HCT116 (cell line): Measurements from ENCODE around the gene SLC4A2. TPM values are rescaled to one million over a fixed set of nuclear protein-coding genes. Genes with fewer than 3 reads are reported as not detected.
"Not testable (repeated sequence)": the region's sequence is repeated elsewhere in the genome, so short reads cannot be mapped to it uniquely, and the experiment has no call there.

Source experiments
- ATAC-seq: fragments of 200-7000 bp; cut with Tn5 transposase; 2 replicates; pipeline ENCODE4 v1.9.1; 2020; ENCODE audit warnings: mild to moderate bottlenecking, moderate library complexity
- BruUV-seq: library from RNA; stranded (reverse); fragments of 400-500 nt; replicated peaks from 2 replicates; lab custom pipeline; 2021; lab: Mats Ljungman, UMichigan
- CTCF ChIA-PET: fragments of 300-600 bp; sonication (Branson Sonifier 250); formaldehyde crosslinking; loops from one replicate; lab custom pipeline; 2021; ENCODE audit warnings: antibody characterized with exemption; lab: Charles Lee
- POLR2A ChIA-PET: fragments of 300-600, 350-600 bp; sonication (Branson Sonifier 250); formaldehyde crosslinking; loops from one replicate; lab custom pipeline; 2021; ENCODE audit warnings: antibody characterized with exemption; lab: Charles Lee
- RAD21 ChIA-PET, 2 experiments: fragments of 300-600 bp; sonication (Branson Sonifier 250); formaldehyde crosslinking; loops; one replicate each; lab custom pipeline; 2023; ENCODE audit warnings: low total read pairs in 2 of 2; ENCODE audit not compliant: uncharacterized antibody in 2 of 2, unreplicated experiment in 2 of 2, low non-redundant PET in 1 of 2; lab: Charles Lee
- DNase-seq: peaks from one replicate; pipeline ENCODE4 v3.0.0-alpha.2; 2010; ENCODE audit warnings: low read depth, low spot score
- H2AFZ ChIP-seq: fragments of 200-600 bp; shearing (Covaris generic), sonication (generic); 2 replicates; pipeline ENCODE4 v1.6.1; 2017; ENCODE audit warnings: low read depth, mixed run types, mixed read lengths, antibody characterized with exemption, low read length; ENCODE audit not compliant: poor library complexity, severe bottlenecking
- H3K27ac ChIP-seq: 2 replicates; pipeline ENCODE4 v1.5.1; 2012; ENCODE audit warnings: low read depth, low read length
- H3K27me3 ChIP-seq: fragments of 200-600 bp; sonication (generic); 2 replicates; pipeline ENCODE4 v1.6.1; 2016; ENCODE audit warnings: mixed run types, low read length, mixed read lengths; ENCODE audit not compliant: insufficient read depth
- H3K36me3 ChIP-seq, 2 experiments: fragments of 200-500 bp in 1 of 2; fragments of 200-600 bp in 1 of 2; sonication (Bioruptor generic) in 1 of 2; sonication (generic) in 1 of 2; 2 replicates each; pipeline versions ENCODE4 v1.5.1 to v1.6.1; 2014 to 2016; ENCODE audit warnings: low read length in 2 of 2, inconsistent platforms in 1 of 2, mixed read lengths in 1 of 2, mixed run types in 1 of 2; ENCODE audit not compliant: insufficient read depth in 2 of 2, control insufficient read depth in 1 of 2
- H3K4me1 ChIP-seq, 2 experiments: fragments of 200-600 bp in 1 of 2; sonication (generic) in 1 of 2; 2 replicates each; pipeline versions ENCODE4 v1.5.1 to v1.6.1; 2012 to 2017; ENCODE audit warnings: low read length in 2 of 2, inconsistent platforms in 1 of 2, mild to moderate bottlenecking in 1 of 2, mixed read lengths in 1 of 2, mixed run types in 1 of 2, moderate library complexity in 1 of 2; ENCODE audit not compliant: insufficient read depth in 2 of 2, control insufficient read depth in 1 of 2
- H3K4me2 ChIP-seq: fragments of 200-600 bp; sonication (generic); 2 replicates; pipeline ENCODE4 v1.6.1; 2017; ENCODE audit warnings: mixed run types, low read length, mixed read lengths
- H3K4me3 ChIP-seq, 2 experiments: fragments of 200-600 bp in 1 of 2; sonication (generic) in 1 of 2; replicated peaks in 1 of 2; 2 replicates each; pipeline ENCODE4 v1.5.1; 2011 to 2016; ENCODE audit warnings: low read length in 2 of 2, control low read depth in 1 of 2, low read depth in 1 of 2, mild to moderate bottlenecking in 1 of 2, mixed read lengths in 1 of 2, mixed run types in 1 of 2
- H3K79me2 ChIP-seq: fragments of 200-600 bp; sonication (generic); 2 replicates; pipeline ENCODE4 v1.6.1; 2017; ENCODE audit warnings: mild to moderate bottlenecking, mixed run types, low read length, moderate library complexity, mixed read lengths; ENCODE audit not compliant: insufficient read depth
- H3K9ac ChIP-seq: fragments of 200-600 bp; sonication (generic); 2 replicates; pipeline ENCODE4 v1.6.1; 2016; ENCODE audit warnings: low read length, mixed read lengths
- H3K9me2 ChIP-seq: fragments of 200-600 bp; sonication (generic), shearing (Covaris generic); 2 replicates; pipeline ENCODE4 v1.6.1; 2017; ENCODE audit warnings: mixed run types, mild to moderate bottlenecking, moderate library complexity; ENCODE audit not compliant: insufficient read depth
- H3K9me3 ChIP-seq, 2 experiments: fragments of 200-500 bp in 1 of 2; fragments of 200-600 bp in 1 of 2; sonication (Bioruptor generic) in 1 of 2; sonication (generic) in 1 of 2; 2 replicates each; pipeline ENCODE4 v1.6.1; 2014 to 2017; ENCODE audit warnings: low read length in 2 of 2, mixed read lengths in 2 of 2, inconsistent platforms in 1 of 2, low read depth in 1 of 2, mild to moderate bottlenecking in 1 of 2, mixed run types in 1 of 2, moderate library complexity in 1 of 2; ENCODE audit not compliant: control insufficient read depth in 1 of 2, insufficient read depth in 1 of 2
- H4K20me1 ChIP-seq: fragments of 200-600 bp; sonication (generic), shearing (Covaris generic); 2 replicates; pipeline ENCODE4 v1.6.1; 2017; ENCODE audit warnings: mixed run types, mild to moderate bottlenecking, moderate library complexity; ENCODE audit not compliant: insufficient read depth
- CEBPB ChIP-seq: IDR thresholded peaks from 2 replicates; pipeline ENCODE4 v1.6.1; 2012; ENCODE audit warnings: low read depth
- EGR1 ChIP-seq: IDR thresholded peaks from 2 replicates; pipeline ENCODE4 v1.6.1; 2012; ENCODE audit warnings: low read depth
- ELF1 ChIP-seq: IDR thresholded peaks from 2 replicates; pipeline ENCODE4 v1.6.1; 2012; ENCODE audit warnings: low read depth, borderline replicate concordance
- EZH2 ChIP-seq: fragments of 200-600 bp; sonication (generic); IDR thresholded peaks from 2 replicates; pipeline ENCODE4 v1.6.1; 2017; ENCODE audit warnings: antibody characterized with exemption, mixed run types
- FOSL1 ChIP-seq: IDR thresholded peaks from 2 replicates; pipeline ENCODE4 v1.6.1; 2012; ENCODE audit warnings: low read depth
- JUND ChIP-seq: IDR thresholded peaks from 2 replicates; pipeline ENCODE4 v1.6.1; 2012
- POLR2A ChIP-seq: IDR thresholded peaks from 2 replicates; pipeline ENCODE4 v1.7.0; 2011; ENCODE audit warnings: borderline replicate concordance; ENCODE audit not compliant: insufficient read depth, insufficient read length; ENCODE audit errors: extremely low read depth
- POLR2AphosphoS5 ChIP-seq: IDR thresholded peaks from 2 replicates; pipeline ENCODE4 v1.6.1; 2011; ENCODE audit warnings: mild to moderate bottlenecking, low read depth, low read length, moderate library complexity
- RAD21 ChIP-seq: IDR thresholded peaks from 2 replicates; pipeline ENCODE4 v1.6.1; 2012; ENCODE audit warnings: low read depth, mild to moderate bottlenecking
- SIN3A ChIP-seq: IDR thresholded peaks from 2 replicates; pipeline ENCODE4 v1.6.1; 2012; ENCODE audit warnings: low read depth
- TCF7L2 ChIP-seq: IDR thresholded peaks from 2 replicates; pipeline ENCODE4 v1.7.0; 2011; ENCODE audit warnings: borderline replicate concordance, inconsistent platforms; ENCODE audit not compliant: insufficient read depth, insufficient read length; ENCODE audit errors: extremely low read depth
- YY1 ChIP-seq: IDR thresholded peaks from 2 replicates; pipeline ENCODE4 v1.6.1; 2011; ENCODE audit warnings: low read length, low read depth, moderate library complexity, mild to moderate bottlenecking; ENCODE audit not compliant: insufficient replicate concordance; ENCODE audit errors: extremely low read depth
- intact Hi-C: fragments of 100-400 bp; cut with micrococcal nuclease; formaldehyde crosslinking; loops from 2 replicates; pipeline ENCODE4 v1.10.0; 2022
- total RNA-seq: library from RNA; stranded (reverse); gene quantifications from one replicate; pipeline ENCODE4 v1.2.1, GENCODE V29; 2021; ENCODE audit not compliant: unreplicated experiment
- TF ChIP-seq, protein P1 (sequence below): IDR thresholded peaks from 2 replicates; pipeline ENCODE4 v1.6.1; 2012
- TF ChIP-seq, protein P2 (sequence below), 3 experiments: fragments of 200-600 bp in 1 of 3; sonication (generic) in 1 of 3; IDR thresholded peaks in 2 of 3; conservative IDR thresholded peaks in 1 of 3; 2 replicates each; pipeline ENCODE4 v1.5.1; 2012 to 2017; ENCODE audit warnings: low read depth in 2 of 3, low read length in 2 of 3, antibody characterized with exemption in 1 of 3, borderline replicate concordance in 1 of 3, control low read depth in 1 of 3, mild to moderate bottlenecking in 1 of 3, mixed read lengths in 1 of 3, mixed run types in 1 of 3, moderate library complexity in 1 of 3; ENCODE audit not compliant: insufficient read depth in 1 of 3
- TF ChIP-seq, protein P3 (sequence below): IDR thresholded peaks from 2 replicates; pipeline ENCODE4 v1.6.1; 2012

The SLC4A2 gene
- total RNA-seq, 1 experiment from 2014 or later: 240 TPM

DNA sequence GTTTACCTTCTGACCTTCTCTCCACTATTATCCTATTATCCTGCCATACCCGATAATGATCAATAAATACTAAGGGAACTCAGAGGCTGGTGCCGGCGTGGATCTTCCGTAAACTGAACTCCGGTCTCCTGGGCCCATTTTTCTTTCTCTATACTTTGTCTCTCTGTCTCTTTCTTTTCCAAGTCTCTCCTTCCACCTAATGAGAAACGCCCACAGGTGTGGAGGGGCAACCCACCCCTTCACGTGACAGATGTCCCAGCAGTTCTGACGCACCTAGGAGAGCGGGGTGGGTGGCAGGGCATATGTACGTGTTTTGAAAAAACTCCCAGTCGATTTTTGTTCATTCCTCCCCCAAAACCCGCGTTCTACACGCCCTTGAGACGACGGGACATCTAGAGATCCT, 31.7 kb upstream of the SLC4A2 start:
- H3K79me2 ChIP-seq, DNase-seq, H4K20me1 ChIP-seq, H3K36me3 ChIP-seq, H3K9me2 ChIP-seq, H3K27me3 ChIP-seq, H3K9me3 ChIP-seq, H2AFZ ChIP-seq: not testable (repeated sequence)
- ChIA-PET POLR2A (interaction anchor here (0.8 to 2.0 kb wide), 10 partner anchors 9 to 200 kb away, joined by 3 to 11 read pairs (median 4); partner anchors contain the start of gene ABCF2), RAD21 (interaction anchor here in 1 of 2 experiments (0.7 to 1.2 kb wide), 3 partner anchors 35 to 62 kb away, joined by 3 to 4 read pairs (median 3); no protein-coding TSS in a partner anchor), CTCF (interaction anchor here (0.9 to 1.6 kb wide), 10 partner anchors 8 to 151 kb away, joined by 4 to 33 read pairs (median 6); partner anchors contain the start of gene NOS3)
- H3K4me3 ChIP-seq: peak overlapping the region; percentile 13 to 72
- ATAC-seq: peak; percentile 1
- peaks cover 6 to 56% of the 10 kb centered on the region in 2 experiments for H3K4me1 ChIP-seq
- intact Hi-C loops: loop anchor here (1.0 to 5.0 kb wide), 2 partner anchors 31 to 85 kb away; no protein-coding TSS in a partner anchor
- peak overlapping the region; percentile 26 for H3K27ac ChIP-seq
- H3K9ac ChIP-seq: peak overlapping the region; percentile 77
- peak overlapping the region; percentile 80 for H3K4me2 ChIP-seq
- TSS peak; percentile 74 for BruUV-seq

DNA sequence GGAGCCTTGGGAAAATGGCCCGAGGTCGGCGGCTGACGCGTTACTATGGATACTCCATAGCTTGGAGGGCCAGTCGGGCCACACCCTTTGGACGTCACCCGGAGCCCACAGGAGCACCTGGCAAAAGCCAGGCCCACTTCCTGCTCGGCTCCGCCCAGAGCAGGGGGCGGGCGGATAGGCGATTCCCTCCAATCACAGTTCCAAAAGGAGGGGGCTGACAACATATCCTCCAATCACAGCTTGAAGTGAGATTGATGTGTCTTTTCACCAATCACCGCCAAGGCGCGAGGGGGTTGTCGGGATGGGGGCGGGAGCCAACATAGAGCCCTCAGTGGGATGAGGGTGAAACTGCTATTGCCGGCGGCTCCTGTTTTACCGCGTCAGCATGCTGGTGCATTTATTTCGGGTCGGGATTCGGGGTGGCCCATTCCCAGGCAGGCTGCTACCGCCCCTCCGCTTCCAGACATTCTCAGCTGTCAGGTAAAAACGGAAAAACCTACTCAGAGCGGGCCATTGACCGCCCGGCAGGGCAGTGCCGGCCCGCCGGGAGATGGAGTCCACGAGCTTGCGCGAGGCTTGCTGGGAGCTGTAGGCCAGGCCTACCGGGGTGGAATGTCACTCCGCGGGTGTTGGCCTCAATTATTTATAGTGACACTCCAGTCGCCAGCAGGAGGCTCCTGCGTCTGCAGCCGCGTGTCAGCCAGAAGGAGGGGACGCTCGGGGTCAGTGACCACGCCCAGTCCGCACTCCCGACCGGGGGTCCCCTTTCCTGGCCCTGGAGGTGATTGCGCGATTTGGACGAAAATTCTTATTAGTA, 31.1 kb upstream of the SLC4A2 start, which contains the start of gene ABCB8:
Gene ABCB8 (plus strand): TSS at position 320 of the 817 bp plus-strand sequence. CDS start 66 bp downstream, at position 386.
- CTCF ChIA-PET: interaction anchor here (0.9 to 1.6 kb wide), 13 partner anchors 9 to 152 kb away, joined by 3 to 33 read pairs (median 5); partner anchors contain the start of gene NOS3
- ATAC-seq (peak; percentile 90), DNase-seq (peak; percentile 99)
- BruUV-seq: TSS peak; percentile 86
- RAD21 ChIA-PET: interaction anchor here in 1 of 2 experiments (0.7 to 1.2 kb wide), 6 partner anchors 19 to 63 kb away, joined by 3 to 5 read pairs (median 3); no protein-coding TSS in a partner anchor
- Histone ChIP-seq H3K9me3 (no peaks in the 10 kb centered on the region), H3K36me3 (no peaks in the 10 kb centered on the region), H3K27ac (peak within 1 kb of the TSS; percentile 60), H3K9me2 (no peaks in the 10 kb centered on the region), H3K4me1 (peaks cover 6 to 58% of the 10 kb centered on the region in 2 experiments), H4K20me1 (no peaks in the 10 kb centered on the region), H3K79me2 (peaks cover 6% of the 10 kb centered on the region), H2AFZ (no peak within 1 kb of the TSS), H3K27me3 (no peaks in the 10 kb centered on the region), H3K4me2 (peak within 1 kb of the TSS; percentile 80), H3K9ac (peak within 1 kb of the TSS; percentile 77), H3K4me3 (peak within 1 kb of the TSS; percentile 72)
- intact Hi-C loops: loop anchor here (1.0 to 5.0 kb wide), 2 partner anchors 30 to 84 kb away; no protein-coding TSS in a partner anchor
- POLR2A ChIA-PET: interaction anchor here (0.8 to 2.0 kb wide), 11 partner anchors 9 to 199 kb away, joined by 3 to 11 read pairs (median 4); partner anchors contain the start of gene ABCF2
- TF ChIP-seq, protein P1, sequence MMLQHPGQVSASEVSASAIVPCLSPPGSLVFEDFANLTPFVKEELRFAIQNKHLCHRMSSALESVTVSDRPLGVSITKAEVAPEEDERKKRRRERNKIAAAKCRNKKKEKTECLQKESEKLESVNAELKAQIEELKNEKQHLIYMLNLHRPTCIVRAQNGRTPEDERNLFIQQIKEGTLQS: no peak
- TF ChIP-seq POLR2AphosphoS5 (peak; percentile 71), POLR2A (peak; percentile 33), EGR1 (no peak), TCF7L2 (no peak), ELF1 (no peak), JUND (no peak), SIN3A (no peak), FOSL1 (no peak), EZH2 (no peak), CEBPB (no peak), YY1 (peak; percentile 82), RAD21 (no peak)
- TF ChIP-seq, protein P2, sequence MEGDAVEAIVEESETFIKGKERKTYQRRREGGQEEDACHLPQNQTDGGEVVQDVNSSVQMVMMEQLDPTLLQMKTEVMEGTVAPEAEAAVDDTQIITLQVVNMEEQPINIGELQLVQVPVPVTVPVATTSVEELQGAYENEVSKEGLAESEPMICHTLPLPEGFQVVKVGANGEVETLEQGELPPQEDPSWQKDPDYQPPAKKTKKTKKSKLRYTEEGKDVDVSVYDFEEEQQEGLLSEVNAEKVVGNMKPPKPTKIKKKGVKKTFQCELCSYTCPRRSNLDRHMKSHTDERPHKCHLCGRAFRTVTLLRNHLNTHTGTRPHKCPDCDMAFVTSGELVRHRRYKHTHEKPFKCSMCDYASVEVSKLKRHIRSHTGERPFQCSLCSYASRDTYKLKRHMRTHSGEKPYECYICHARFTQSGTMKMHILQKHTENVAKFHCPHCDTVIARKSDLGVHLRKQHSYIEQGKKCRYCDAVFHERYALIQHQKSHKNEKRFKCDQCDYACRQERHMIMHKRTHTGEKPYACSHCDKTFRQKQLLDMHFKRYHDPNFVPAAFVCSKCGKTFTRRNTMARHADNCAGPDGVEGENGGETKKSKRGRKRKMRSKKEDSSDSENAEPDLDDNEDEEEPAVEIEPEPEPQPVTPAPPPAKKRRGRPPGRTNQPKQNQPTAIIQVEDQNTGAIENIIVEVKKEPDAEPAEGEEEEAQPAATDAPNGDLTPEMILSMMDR (IDR thresholded peaks at IDR 0.05 in 2 of 3, conservative IDR thresholded peaks at IDR 0.05 in 1 of 3; ENCODE audit: borderline replicate concordance in 1 of 3, insufficient read depth in 1 of 3, low read depth in 2 of 3, low read length in 2 of 3): peak in 2 of 3 experiments; percentile 41 to 46; a peak in 4 of 6 replicates
- TF ChIP-seq, protein P3, sequence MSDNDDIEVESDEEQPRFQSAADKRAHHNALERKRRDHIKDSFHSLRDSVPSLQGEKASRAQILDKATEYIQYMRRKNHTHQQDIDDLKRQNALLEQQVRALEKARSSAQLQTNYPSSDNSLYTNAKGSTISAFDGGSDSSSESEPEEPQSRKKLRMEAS: no peak
